ENCODE results near the gene KRT222. TPM values are rescaled to one million over a fixed set of nuclear protein-coding genes. Genes with fewer than 3 reads are reported as not detected.

KRT222 gene
- total and polyA plus RNA-seq, 2 of the 13 experiments (the other 11 are each of a cell fraction or from before 2014, with no cell fraction given): not detected

- TF ChIP-seq GFI1 (CRISPR knock-in tag; IDR thresholded peaks at IDR 0.05; ENCODE audit: borderline replicate concordance) (0 out of 2 replicates have a peak, but pooled peaks have one; percentile 49), XBP1 (CRISPR knock-in tag; IDR thresholded peaks at IDR 0.05) (no peak), KDM1A (CRISPR knock-in tag; IDR thresholded peaks at IDR 0.05) (no peak), ATF6 (CRISPR knock-in tag; conservative IDR thresholded peaks at IDR 0.05) (no peak), DRAP1 (CRISPR knock-in tag; IDR thresholded peaks at IDR 0.05) (peak; percentile 56), SMC3 (IDR thresholded peaks at IDR 0.05; ENCODE audit: low read length) (no peak), NCOA5 (CRISPR knock-in tag; IDR thresholded peaks at IDR 0.05) (no peak), MED8 (CRISPR knock-in tag; IDR thresholded peaks at IDR 0.05; ENCODE audit: insufficient replicate concordance) (peak; percentile 64), TCF7L2 (IDR thresholded peaks at IDR 0.05; ENCODE audit: low read depth, low read length) (no peak), HIC2 (CRISPR knock-in tag; IDR thresholded peaks at IDR 0.05; ENCODE audit: low read depth) (no peak), ZKSCAN5 (CRISPR knock-in tag; IDR thresholded peaks at IDR 0.05) (no peak), PRDM15 (CRISPR knock-in tag; IDR thresholded peaks at IDR 0.05) (peak; percentile 76; the same call in 1 of the 2 replicates), GTF3A (CRISPR knock-in tag; conservative IDR thresholded peaks at IDR 0.05) (no peak), TBX2 (CRISPR knock-in tag; IDR thresholded peaks at IDR 0.05; ENCODE audit: borderline replicate concordance) (peak; percentile 66), ZNF687 (CRISPR knock-in tag; IDR thresholded peaks at IDR 0.05) (peak; percentile 93)
Observed at GRCh38 chr17:40647624-40648383, 17.2 kb downstream of the KRT222 start, which contains the start of gene SMARCE1 (continued).

Data from HepG2 (cell line).